GM12878 (cell line): ENCODE data around the gene SECTM1.

Source experiments
- CBFB ChIP-seq: IDR thresholded peaks from 2 replicates; pipeline ENCODE4 v1.6.1; 2016; ENCODE audit warnings: antibody characterized with exemption, low read depth
- CREM ChIP-seq: IDR thresholded peaks from 2 replicates; pipeline ENCODE4 v1.6.1; 2014; ENCODE audit warnings: antibody characterized with exemption, low read depth
- HCFC1 ChIP-seq: fragments of 150-350 bp; IDR thresholded peaks from 2 replicates; pipeline ENCODE4 v1.6.1; 2014; ENCODE audit warnings: low read length
- NBN ChIP-seq: fragments of 450-650 bp; IDR thresholded peaks from 2 replicates; pipeline ENCODE4 v1.6.1; 2016
- RCOR1 ChIP-seq: conservative IDR thresholded peaks from 2 replicates; pipeline ENCODE4 v1.6.1; 2012; ENCODE audit warnings: low read depth, low read length, improper control_type of control experiment
- USF2 ChIP-seq: IDR thresholded peaks from 2 replicates; pipeline ENCODE4 v1.6.1; 2011; ENCODE audit warnings: low read depth, low read length, improper control_type of control experiment, borderline replicate concordance
- YY1 ChIP-seq: IDR thresholded peaks from 2 replicates; pipeline ENCODE4 v1.6.1; 2011; ENCODE audit warnings: low read depth, mild to moderate bottlenecking, low read length
- TF ChIP-seq, protein P1 (sequence below), 3 experiments: IDR thresholded peaks in 2 of 3; conservative IDR thresholded peaks in 1 of 3; 2 replicates each; pipeline ENCODE4 v1.5.1; 2011; ENCODE audit warnings: low read depth in 3 of 3, low read length in 3 of 3, mild to moderate bottlenecking in 3 of 3, control low read depth in 2 of 3, moderate library complexity in 2 of 3, inconsistent platforms in 1 of 3, mixed read lengths in 1 of 3; ENCODE audit not compliant: control insufficient read depth in 2 of 3, insufficient read depth in 1 of 3; ENCODE audit errors: extremely low read depth in 1 of 3

GRCh38 chr17:82371333-82372248 is 38.0 kb upstream of the SECTM1 start, which contains the start of gene UTS2R:
- TF ChIP-seq, protein P1, sequence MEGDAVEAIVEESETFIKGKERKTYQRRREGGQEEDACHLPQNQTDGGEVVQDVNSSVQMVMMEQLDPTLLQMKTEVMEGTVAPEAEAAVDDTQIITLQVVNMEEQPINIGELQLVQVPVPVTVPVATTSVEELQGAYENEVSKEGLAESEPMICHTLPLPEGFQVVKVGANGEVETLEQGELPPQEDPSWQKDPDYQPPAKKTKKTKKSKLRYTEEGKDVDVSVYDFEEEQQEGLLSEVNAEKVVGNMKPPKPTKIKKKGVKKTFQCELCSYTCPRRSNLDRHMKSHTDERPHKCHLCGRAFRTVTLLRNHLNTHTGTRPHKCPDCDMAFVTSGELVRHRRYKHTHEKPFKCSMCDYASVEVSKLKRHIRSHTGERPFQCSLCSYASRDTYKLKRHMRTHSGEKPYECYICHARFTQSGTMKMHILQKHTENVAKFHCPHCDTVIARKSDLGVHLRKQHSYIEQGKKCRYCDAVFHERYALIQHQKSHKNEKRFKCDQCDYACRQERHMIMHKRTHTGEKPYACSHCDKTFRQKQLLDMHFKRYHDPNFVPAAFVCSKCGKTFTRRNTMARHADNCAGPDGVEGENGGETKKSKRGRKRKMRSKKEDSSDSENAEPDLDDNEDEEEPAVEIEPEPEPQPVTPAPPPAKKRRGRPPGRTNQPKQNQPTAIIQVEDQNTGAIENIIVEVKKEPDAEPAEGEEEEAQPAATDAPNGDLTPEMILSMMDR (IDR thresholded peaks at IDR 0.05 in 2 of 3, conservative IDR thresholded peaks at IDR 0.05 in 1 of 3; ENCODE audit: control insufficient read depth in 2 of 3, extremely low read depth in 1 of 3, insufficient read depth in 1 of 3, low read depth in 3 of 3, low read length in 3 of 3) = no peak
- TF ChIP-seq HCFC1 = no peak
- no peak for TF ChIP-seq NBN
- TF ChIP-seq CBFB = no peak
- TF ChIP-seq RCOR1 = no peak
- no peak for TF ChIP-seq USF2
- no peak for TF ChIP-seq YY1
- no peak for TF ChIP-seq CREM
